Ramos (cell line): Measurements from ENCODE around the gene GGA1.

Source experiments
- in situ Hi-C: fragments of 300-500 bp; cut with MboI; formaldehyde crosslinking; loops from one replicate; pipeline ENCODE4 v1.14.3; 2022; ENCODE audit warnings: low sequenced_read_pairs; ENCODE audit not compliant: unreplicated experiment

Gene GGA1, protein sequence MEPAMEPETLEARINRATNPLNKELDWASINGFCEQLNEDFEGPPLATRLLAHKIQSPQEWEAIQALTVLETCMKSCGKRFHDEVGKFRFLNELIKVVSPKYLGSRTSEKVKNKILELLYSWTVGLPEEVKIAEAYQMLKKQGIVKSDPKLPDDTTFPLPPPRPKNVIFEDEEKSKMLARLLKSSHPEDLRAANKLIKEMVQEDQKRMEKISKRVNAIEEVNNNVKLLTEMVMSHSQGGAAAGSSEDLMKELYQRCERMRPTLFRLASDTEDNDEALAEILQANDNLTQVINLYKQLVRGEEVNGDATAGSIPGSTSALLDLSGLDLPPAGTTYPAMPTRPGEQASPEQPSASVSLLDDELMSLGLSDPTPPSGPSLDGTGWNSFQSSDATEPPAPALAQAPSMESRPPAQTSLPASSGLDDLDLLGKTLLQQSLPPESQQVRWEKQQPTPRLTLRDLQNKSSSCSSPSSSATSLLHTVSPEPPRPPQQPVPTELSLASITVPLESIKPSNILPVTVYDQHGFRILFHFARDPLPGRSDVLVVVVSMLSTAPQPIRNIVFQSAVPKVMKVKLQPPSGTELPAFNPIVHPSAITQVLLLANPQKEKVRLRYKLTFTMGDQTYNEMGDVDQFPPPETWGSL

DNA sequence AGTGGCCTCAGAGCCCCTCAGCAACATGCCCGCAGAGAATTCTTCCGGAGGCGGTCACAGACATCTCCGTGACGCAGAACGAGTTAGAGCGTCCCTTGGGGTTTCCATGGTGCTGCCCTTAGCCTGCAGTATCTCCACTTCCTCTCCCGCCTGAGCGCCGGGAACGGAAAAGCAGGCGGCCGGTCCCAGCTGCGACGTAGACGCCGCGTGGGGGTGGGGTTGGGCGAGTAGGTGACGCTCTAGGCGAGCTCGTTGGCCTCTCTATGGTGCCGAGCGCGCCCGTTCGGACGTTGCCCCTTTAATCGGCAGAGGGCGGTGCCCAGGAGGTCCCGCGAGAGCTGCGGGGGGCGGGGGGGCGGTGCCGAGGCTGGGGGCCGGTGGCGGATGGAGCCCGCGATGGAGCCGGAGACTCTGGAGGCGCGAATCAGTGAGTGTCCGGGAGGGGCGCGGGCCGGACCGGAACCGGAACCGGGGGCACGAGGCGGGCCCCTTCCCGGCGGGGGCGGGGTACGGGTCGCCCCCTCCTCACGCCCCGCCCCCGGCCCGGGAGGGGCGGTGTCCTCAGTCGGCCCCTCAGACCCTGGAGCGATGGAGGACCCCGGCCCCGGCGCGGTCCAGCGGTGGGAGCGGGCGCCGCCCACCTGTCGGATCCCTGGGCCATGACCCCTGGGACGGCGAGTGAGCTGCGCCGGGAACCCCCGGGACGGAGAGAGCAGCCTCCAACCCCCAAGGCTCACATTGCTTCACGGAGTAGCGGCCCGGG lies at the start of gene GGA1:
TSS of gene GGA1 (plus strand) at position 358 of the 763 bp plus-strand sequence. CDS start at position 385, 27 bp downstream.
- in situ Hi-C loops: no loop called here

DNA sequence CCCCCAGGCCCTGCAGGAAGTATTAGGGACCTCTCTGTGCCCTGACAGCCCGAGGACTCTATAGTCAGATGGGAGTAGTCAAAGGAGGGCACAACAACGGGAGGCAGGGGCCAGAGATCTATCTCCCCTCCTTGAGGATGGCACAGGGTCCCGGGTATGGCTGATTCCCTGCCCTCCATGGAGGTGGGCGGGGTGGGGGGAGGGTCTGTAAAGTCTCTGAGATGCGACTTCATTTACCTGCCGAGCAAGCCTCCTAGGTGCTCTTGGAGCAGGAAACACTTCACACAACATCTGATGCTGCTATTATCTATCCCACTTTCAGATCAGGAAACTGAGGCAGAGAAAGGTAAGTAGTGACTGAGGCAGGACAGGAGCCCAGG lies 49.1 kb upstream of the GGA1 start:
- in situ Hi-C loops: no loop called here

DNA sequence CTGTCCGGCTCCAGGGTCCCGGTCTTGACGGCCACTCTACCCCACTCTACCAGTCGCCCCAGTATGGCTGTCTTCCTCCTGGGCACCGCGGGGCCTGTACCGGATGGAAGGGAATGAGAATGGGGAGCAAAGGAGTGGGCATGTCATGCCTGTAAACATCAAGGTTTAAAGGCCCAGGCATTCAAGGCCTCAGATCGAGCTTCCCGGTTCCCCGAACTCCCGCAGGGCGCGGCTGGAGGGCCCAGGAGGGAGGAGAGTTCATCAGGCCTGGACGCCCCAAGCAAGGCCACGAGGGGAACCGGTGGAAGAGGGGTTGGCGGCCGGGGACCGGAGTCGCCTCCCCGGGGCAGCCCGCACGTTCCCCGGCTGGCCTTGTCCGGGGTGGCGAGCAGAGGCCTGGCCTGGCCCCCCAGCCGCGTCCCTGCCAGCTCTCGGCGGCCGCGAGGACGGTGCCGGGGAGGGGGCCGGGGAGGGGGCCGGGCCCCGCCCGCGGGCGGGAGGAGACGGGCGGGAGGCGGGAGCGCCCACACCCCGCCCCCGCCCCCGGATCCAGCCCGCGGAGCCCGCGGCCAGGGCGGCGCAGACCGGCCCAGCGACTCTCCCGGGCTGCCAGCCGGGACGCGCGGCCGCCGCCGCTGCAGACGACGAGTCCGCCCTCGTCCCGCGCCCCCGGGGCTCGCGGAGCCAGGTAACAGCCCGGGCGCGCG lies 48.6 kb upstream of the GGA1 start, which contains the start of gene CDC42EP1:
TSS of gene CDC42EP1 (plus strand) at position 580 of the 707 bp plus-strand sequence. CDS start 5,870 bp downstream, outside the sequence.
- in situ Hi-C loops: loop anchor here (10.0 kb wide), 1 partner anchor 245 kb away; no protein-coding TSS in a partner anchor

DNA sequence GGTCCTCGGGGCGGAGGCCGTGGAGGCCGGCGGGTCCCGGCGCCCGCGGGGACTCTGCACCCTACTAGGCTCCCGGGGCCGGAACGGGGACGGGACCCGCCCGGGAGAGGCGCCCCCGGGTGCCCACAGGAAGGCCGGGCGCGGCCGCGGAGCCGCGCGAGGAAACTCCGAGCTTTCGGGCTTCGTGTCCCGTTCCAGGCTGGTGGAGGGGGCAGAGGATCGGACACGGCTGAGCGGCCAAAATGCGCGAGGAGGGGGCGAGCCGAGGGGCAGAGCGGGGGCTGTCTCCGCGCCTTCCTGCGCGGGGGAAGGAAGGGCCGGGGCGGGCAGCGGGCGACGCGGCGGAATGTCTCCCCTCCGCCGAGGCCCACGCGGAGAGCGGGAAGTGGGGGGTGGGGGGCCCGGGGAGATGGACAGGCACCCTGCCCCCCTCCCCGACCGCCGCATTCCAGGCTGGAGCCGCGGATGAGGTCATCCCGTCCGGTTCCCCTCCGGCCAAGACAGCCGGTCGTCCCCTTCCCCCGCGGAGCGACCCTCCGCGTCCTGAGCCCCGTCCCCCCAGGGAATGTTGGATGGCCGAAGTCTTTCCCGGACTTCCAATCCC lies 47.9 kb upstream of the GGA1 start:
- in situ Hi-C loops: loop anchor here (10.0 kb wide), 1 partner anchor 246 kb away; no protein-coding TSS in a partner anchor

DNA sequence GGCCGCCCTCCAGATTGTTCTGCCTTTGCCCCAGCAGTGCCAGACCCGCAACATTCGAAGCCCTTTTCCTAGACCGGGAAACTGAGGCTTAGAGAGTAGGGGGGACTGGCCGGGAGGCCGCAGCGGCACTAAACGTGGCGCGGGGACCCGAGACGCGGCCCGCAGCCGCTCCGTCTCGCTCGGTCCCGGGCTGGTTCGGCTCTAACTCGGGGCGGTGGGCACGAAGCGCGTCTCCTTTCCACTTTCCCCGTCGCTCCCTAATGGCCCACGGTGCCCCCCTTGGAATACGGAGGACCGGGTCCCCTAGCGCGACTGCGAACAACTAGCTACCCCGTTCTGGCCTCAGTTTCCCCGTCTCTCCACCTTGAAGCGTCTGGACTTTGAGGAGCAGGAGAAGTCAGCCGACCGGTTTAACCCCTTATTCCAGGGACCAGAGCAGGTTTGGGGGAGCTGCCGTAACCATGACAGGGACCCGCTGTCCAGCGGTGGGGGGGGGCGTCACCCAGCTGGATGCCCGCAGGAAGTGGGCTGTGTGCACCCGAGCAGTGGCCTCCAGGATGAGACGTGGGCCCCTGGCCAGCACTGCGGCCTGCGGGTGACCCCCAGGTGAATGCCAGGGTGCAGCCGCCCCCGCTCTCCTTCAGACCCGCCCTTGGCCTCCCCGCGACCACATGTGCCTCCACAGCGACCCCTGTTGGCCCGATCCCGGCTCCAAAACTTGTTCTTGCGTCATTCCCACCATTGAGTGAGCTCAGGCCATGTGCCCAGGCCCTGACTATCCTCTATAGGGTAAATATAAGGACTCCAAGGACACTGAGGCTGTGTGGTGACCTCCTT lies 47.2 kb upstream of the GGA1 start:
- in situ Hi-C loops: loop anchor here (10.0 kb wide), 1 partner anchor 247 kb away; no protein-coding TSS in a partner anchor

DNA sequence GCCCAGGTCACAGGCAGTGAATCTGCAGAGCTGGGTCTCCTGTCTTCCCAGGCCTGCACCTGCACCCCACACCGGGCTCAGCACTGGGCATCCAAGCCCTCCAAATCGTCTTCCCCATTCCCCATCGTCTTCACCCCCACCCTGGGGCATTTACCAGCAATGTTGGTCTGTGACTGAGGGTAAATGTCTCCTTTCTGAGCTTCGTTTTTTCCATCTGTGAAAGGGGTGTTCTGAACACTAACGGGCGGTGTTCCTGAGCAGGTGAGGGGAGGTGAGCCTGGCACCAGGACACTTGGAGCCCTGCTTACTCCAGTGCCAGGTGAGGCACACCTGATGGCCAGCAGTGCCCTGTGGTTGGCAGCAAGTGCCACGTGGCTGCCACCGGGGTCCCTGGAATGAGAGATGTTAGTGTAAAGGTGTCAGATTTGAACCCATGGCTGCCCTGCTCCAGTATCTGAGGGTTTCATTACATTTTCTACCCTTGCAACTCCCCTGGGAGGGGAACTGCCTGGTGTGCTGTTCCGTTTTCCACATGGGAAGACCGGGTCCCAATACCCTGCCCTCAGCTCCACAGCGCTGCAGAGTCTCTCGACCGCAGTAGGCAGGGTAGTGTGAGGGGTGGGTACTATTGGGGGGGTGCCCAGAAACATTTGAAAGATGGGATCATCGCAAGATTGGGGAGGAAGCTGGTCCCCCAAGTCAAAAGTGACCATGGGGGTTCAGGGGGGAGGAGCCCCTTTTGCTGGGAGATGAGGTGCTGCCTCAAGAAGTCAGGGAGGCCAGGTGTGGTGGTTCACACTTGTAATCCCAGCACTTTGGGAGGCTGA lies 46.4 kb upstream of the GGA1 start:
- in situ Hi-C loops: loop anchor here (10.0 kb wide), 1 partner anchor 247 kb away; no protein-coding TSS in a partner anchor

DNA sequence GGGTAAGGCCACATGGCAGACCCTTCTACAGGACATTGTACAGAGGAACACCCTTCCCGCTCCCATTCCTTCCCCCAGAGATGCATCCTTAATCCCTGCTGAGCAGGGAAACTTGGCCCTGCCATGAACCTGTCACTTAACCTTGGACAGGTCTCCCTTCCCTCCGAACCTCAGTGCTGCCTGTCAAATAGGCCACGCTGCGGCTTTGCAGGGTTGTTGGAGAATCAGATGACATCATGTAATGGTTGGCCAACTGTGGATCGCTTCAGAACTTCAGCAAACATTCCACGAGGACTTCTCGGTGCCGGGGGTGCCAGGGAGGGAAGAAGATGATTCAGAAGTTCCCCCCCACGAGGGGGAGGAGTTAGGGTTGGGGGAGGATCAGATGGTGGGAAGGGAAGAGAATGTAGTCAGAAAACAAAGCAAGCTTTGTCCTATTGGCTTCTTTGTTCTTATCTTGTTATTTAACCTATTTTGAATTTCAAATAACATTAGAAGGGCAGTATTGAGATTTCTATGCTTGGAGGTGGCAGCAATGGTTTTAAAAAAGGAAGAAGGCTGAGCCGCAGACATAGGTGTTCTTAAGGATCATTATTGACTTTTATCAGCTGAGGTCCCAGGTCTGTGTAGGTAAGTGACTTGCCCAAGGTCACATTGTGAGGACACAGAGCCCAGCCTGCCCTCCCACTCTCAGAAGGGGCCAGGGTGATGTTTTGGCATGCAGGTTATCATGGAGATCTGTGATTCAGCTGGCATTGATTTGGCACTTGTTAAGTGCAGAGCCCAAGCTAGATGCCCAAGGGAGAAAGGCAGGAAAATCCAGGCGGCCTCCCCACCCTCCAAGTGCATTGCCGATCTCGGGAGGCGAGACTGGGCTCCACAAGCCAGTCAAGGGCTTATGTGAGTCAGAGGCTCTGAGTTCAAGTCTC lies 45.2 kb upstream of the GGA1 start:
- in situ Hi-C loops: loop anchor here (10.0 kb wide), 1 partner anchor 249 kb away; no protein-coding TSS in a partner anchor

DNA sequence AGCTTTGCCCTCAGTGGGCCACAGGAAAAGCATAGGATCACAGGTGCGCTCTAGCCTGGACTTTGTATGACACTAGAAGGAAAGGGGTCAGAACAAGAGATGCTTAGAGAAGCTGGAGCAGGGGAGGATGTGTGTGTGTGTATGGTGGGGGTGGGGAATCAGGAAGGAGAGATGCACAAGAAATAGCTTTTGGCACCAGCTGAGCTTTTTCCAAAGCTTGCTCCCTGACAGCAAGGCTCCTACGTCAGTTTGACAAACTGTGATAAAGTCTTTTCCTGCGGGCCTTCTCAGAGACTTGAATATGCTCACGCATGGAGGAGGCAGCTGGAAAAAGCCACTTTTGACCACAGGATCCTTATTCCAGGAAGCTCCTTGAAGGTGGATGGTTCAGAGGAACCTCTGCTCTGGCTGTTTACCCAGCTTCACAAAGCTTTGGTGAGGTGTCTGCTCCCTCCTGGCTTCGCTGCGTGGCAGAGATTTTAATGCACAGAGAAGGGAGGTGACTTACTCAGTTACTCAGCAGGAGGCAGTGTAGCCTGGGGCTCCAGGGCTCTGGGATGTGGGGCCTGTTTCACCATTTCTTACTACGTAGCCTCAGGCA lies 44.4 kb upstream of the GGA1 start:
- in situ Hi-C loops: loop anchor here (10.0 kb wide), 1 partner anchor 249 kb away; no protein-coding TSS in a partner anchor

DNA sequence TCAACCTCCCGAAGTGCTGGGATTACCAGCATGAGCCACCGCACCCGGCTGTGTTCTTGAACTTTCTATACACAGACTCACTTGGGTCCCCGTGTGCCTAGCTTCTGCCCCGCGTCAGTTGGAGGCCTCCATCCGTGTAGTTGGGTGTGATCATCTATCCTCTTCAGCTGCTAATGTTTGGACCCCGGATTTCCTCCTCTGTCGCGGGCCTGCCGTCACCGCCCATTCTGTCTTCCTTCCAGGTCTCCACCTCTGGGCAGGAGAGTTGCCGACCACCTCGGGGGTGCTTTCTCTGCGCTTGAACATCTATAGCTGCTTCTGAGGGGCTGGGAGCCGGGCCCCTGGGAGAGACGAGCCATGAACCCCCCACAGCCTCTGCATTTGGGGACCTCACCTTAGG lies 42.8 kb upstream of the GGA1 start:
- in situ Hi-C loops: loop anchor here (10.0 kb wide), 1 partner anchor 251 kb away; no protein-coding TSS in a partner anchor

DNA sequence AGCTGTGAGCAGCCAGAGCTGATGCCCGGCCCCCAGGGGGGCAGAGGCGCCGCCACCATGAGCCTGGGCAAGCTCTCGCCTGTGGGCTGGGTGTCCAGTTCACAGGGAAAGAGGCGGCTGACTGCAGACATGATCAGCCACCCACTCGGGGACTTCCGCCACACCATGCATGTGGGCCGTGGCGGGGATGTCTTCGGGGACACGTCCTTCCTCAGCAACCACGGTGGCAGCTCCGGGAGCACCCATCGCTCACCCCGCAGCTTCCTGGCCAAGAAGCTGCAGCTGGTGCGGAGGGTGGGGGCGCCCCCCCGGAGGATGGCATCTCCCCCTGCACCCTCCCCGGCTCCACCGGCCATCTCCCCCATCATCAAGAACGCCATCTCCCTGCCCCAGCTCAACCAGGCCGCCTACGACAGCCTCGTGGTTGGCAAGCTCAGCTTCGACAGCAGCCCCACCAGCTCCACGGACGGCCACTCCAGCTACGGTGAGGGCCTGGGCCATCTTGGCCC lies 42.3 kb upstream of the GGA1 start:
- in situ Hi-C loops: loop anchor here (10.0 kb wide), 1 partner anchor 252 kb away; no protein-coding TSS in a partner anchor

DNA sequence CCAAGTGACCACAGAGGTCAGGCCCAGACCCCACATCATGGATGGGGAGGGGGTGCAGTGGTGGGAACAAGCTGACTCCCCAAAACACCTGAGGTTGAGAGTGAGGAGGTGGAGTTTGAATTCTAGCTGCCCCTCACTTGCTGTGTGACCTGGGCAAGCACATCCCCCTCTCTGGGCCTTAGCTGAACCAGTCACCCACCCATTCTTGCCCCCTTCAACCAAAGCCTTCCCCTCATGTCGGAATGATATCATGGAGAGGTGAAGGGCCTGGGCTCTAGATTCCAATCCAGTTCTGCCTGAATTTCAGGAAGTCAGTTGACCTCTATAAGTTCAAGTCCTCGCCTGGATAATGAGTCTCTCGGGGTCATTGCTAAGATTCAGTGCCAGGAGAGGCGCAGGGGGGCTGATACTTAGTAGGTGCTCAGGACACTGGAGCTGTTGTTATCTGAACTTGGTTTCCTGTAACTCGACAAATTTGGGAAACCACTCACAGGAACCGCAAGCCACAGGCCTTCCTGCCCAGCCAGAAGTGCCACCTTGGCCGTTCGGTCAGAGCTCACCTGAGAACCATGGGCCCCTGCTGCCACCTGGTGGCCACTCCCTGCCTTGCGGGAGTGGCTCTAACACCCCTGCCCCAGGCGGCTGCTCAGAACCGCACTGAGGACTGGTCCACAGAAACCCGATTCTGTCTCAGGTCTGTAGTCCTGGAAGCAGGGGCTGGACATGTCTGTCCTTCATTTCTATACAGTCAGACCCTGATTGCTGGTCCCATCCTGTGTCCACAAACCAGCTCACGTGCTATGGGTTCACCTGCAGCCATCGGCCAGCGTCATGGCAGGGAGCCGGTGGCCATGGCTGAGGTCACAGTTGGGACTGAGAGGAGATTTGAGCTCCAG lies 41.5 kb upstream of the GGA1 start:
- in situ Hi-C loops: loop anchor here (10.0 kb wide), 1 partner anchor 252 kb away; no protein-coding TSS in a partner anchor

DNA sequence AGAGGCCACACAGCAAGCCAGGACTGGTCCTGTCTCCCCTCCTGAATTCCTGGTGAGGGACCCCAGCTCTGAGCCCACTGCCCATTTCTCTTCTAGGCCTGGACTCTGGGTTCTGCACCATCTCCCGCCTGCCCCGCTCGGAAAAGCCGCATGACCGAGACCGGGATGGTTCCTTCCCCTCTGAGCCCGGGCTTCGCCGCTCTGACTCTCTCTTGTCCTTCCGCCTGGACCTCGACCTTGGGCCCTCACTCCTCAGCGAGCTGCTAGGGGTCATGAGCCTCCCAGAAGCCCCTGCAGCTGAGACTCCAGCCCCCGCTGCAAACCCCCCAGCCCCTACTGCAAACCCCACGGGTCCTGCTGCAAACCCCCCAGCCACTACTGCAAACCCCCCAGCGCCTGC lies 40.6 kb upstream of the GGA1 start:
- in situ Hi-C loops: loop anchor here (10.0 kb wide), 1 partner anchor 253 kb away; no protein-coding TSS in a partner anchor

DNA sequence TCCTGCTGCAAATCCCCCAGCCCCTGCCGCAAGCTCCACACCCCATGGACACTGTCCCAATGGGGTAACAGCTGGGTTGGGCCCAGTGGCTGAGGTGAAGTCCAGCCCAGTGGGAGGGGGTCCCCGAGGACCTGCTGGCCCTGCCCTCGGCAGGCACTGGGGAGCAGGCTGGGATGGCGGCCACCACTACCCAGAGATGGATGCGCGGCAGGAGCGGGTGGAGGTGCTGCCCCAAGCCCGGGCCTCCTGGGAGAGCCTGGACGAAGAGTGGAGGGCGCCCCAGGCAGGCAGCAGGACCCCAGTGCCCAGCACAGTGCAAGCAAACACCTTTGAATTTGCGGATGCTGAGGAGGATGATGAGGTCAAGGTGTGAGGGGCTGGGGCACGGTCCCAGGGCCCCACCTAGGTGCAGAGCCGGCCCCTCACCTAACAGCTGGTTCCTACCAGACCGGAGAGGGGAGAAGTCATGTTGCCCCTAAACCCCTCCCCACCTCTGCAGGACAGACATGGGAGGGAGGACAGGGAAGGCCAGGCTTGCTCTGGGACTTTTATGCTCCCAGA lies 40.1 kb upstream of the GGA1 start:
- in situ Hi-C loops: loop anchor here (10.0 kb wide), 1 partner anchor 254 kb away; no protein-coding TSS in a partner anchor
